Ishikawa (cell line): Measurements from ENCODE around the gene ATP10A.

ENCODE experiments used
- CEBPB ChIP-seq: IDR thresholded peaks from 2 replicates; pipeline ENCODE4 v1.6.1; 2012
- CREB1 ChIP-seq: IDR thresholded peaks from 2 replicates; pipeline ENCODE4 v1.6.1; 2012; ENCODE audit warnings: low read depth
- EGR1 ChIP-seq: IDR thresholded peaks from 2 replicates; pipeline ENCODE4 v1.6.1; 2012
- EP300 ChIP-seq: IDR thresholded peaks from 2 replicates; pipeline ENCODE4 v1.6.1; 2012; ENCODE audit warnings: borderline replicate concordance
- FOXM1 ChIP-seq: IDR thresholded peaks from 2 replicates; pipeline ENCODE4 v1.6.1; 2012; ENCODE audit warnings: low read depth, borderline replicate concordance
- MAX ChIP-seq: IDR thresholded peaks from 2 replicates; pipeline ENCODE4 v1.6.1; 2012
- NFIC ChIP-seq: IDR thresholded peaks from 2 replicates; pipeline ENCODE4 v1.6.1; 2012
- RAD21 ChIP-seq: IDR thresholded peaks from 2 replicates; pipeline ENCODE4 v1.6.1; 2012; ENCODE audit warnings: low read depth
- REST ChIP-seq: IDR thresholded peaks from 2 replicates; pipeline ENCODE4 v1.6.1; 2012; ENCODE audit warnings: low read depth, mild to moderate bottlenecking
- TAF1 ChIP-seq: IDR thresholded peaks from 2 replicates; pipeline ENCODE4 v1.6.1; 2012; ENCODE audit warnings: low read depth, mild to moderate bottlenecking
- TCF12 ChIP-seq: IDR thresholded peaks from 2 replicates; pipeline ENCODE4 v1.6.1; 2012; ENCODE audit warnings: low read depth
- TEAD4 ChIP-seq: IDR thresholded peaks from 2 replicates; pipeline ENCODE4 v1.6.1; 2012
- USF1 ChIP-seq: IDR thresholded peaks from 2 replicates; pipeline ENCODE4 v1.6.1; 2012
- YY1 ChIP-seq: IDR thresholded peaks from 2 replicates; pipeline ENCODE4 v1.6.1; 2012; ENCODE audit warnings: low read depth
- ZBTB7A ChIP-seq: IDR thresholded peaks from 2 replicates; pipeline ENCODE4 v1.6.1; 2012; ENCODE audit warnings: low read depth

Gene ATP10A

GRCh38 chr15:25664761-25665160 lies 198.4 kb downstream of the ATP10A start:
- TF ChIP-seq ZBTB7A, result no peak
- TF ChIP-seq EGR1, result no peak
- TF ChIP-seq TAF1, result no peak
- TF ChIP-seq EP300, result no peak
- TF ChIP-seq TCF12, result no peak
- no peak for TF ChIP-seq USF1
- TF ChIP-seq CEBPB, result no peak
- TF ChIP-seq MAX, result no peak
- no peak for TF ChIP-seq CREB1
- no peak for TF ChIP-seq TEAD4
- no peak for TF ChIP-seq RAD21
- no peak for TF ChIP-seq FOXM1
- no peak for TF ChIP-seq NFIC
- TF ChIP-seq REST, result no peak
- TF ChIP-seq YY1, result no peak

- TF ChIP-seq REST, result no peak
- TF ChIP-seq NFIC, result no peak
- TF ChIP-seq EGR1, result no peak
- TF ChIP-seq MAX, result no peak
- TF ChIP-seq CEBPB, result no peak
- no peak for TF ChIP-seq ZBTB7A
- TF ChIP-seq TEAD4, result no peak
- no peak for TF ChIP-seq TAF1
- no peak for TF ChIP-seq YY1
- TF ChIP-seq FOXM1, result no peak
Measured at GRCh38 chr15:25663515-25663914, 199.6 kb downstream of the ATP10A start.

GRCh38 chr15:25661898-25662297 lies 201.2 kb downstream of the ATP10A start:
- TF ChIP-seq USF1 (no peak), CREB1 (no peak), MAX (no peak)

GRCh38 chr15:25659251-25659650 lies 203.9 kb downstream of the ATP10A start:
- TF ChIP-seq REST (no peak), FOXM1 (no peak), USF1 (no peak), TCF12 (no peak), CREB1 (no peak), ZBTB7A (no peak), CEBPB (no peak), NFIC (no peak), YY1 (no peak)
